HG03378 (cell line): Measurements from ENCODE around the gene TNNT2.

Experiments
- ATAC-seq: cut with Tn5 transposase; IDR thresholded peaks from one replicate; pipeline ENCODE4 v1.9.1; 2021; ENCODE audit warnings: mild to moderate bottlenecking, moderate library complexity; ENCODE audit not compliant: unreplicated experiment

The TNNT2 gene

DNA sequence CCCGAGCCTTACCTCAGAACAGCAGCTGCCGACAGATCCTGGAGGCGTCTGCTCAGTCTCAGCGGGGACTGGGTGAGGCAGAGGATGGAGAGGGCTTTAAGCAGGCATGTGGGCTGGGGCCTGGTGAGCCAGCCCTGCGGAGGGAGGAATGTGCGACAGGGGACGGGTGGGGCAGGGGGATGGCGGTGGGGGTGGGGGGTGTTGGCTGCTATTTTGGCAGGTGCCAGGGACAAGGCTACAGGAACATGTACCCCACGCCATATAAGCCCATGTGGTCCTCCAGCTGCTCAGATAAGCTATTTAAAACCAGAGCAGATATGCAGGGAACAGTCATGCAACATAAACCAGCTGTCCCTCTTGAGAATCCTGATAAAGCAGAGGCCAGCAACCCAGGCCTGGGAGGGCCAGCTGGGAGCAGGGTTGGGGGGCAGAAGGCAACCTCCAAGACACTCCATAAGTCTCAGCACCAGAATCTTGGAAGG, at the start of gene TNNT2:
TNNT2 (minus strand) TSS at position 70 of the 482 bp plus-strand sequence. CDS start 4,426 bp downstream, outside the sequence.
- no peak for ATAC-seq

DNA sequence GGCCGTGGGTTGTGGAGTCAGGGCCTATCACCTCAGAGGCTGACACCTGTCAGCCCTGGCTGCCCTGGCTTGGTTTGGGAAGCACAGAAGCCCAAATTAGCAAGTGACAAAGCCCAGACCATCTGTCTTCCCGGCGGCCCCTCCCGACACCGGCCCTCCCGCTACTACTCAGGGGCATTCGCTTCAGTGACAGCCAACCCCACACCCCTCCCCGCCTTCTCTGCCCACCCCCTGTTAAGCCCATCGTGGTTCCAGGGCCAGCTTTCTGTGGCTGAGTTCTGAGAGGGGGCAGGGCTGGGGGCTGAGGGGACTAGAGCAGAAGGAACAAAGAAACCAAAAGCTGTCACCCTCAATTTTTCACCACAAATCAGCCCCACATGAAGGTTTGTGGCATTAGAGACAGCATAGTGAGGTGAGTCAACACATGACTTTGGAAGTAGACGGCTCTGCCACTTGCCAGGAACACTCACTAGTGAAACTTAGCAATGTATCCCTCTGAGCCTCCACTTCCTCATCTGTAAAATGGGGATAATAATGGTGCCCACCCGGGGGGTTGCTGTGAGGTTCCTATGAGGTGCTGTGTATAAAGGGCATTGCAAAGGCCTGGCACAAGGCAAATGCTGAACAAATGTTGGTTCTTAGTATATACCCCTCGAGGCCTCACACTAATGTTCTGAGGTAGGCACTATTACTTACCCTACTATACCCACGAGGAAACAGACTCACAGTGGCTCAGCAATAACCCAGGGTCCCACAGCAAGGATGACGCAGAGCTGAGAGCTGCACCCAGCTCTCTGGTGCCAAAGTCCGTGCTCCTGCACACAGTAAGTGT, 49.2 kb upstream of the TNNT2 start:
- ATAC-seq, result no peak

DNA sequence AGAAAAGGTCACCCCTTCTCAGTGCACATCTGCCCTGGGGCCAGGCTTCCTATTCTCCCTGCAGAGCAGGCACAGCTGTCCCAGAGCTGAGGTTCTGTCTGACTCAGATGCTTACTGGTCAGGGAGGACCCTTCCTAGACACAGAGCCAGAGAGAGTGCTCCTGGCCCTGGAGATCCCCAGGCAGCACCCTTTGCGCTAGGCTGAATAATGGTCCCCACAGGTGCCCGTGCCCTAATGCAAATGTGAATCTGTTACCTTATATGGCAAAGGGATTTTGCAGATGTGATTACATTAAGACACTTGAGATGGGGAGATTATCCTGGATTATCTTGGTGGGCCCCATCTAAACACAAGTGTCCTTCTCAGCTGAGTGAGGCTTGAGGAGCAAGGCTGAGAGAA, 46.7 kb upstream of the TNNT2 start:
- ATAC-seq, result no peak

DNA sequence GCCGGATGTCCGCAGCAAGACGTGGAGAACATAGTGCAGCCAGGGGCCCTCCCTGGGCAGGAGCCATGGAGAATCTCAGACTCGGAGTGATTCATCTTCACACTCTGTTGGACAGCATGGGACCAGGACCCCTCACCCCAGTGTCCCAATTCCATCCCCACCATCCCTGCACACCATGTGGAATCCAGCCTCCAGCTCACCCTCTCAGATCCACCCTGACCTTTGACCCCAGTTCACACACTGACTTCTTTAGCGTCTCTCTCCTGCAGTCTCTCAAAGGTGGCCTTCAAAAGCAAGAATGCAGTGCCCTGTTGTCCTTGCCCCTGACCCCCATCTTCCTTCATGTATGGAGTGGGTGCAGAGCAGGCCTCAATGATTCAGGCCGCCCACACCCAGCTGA, 46.2 kb upstream of the TNNT2 start:
- ATAC-seq, result no peak

DNA sequence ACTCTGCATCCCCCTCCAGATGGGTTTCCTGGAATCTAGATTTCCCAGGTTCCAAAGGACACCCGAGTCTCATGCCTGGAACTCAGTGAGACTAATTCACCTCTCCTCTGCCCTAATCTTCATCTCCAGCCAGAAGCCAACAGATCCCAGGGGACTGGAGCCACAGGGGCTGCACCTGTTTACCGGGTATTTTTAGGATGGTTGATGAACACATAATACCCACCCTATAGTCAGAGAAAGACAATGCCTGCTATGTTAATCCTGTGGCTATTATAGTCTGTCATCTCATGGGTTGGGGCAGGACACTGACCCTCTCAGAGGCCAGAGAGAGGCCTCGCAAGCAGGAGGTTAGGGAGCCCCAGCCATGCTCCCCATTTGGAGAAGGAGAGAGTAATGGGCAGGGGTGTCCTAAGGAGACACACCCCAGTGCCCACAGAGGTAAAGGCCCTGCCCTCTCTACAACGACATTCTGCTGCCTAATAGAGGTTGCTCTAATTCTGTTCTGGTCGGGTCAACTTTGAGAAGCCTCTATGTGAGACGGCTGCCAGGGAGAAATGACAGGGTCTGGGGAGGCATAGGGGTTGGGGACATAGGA, 45.1 kb upstream of the TNNT2 start:
- no peak for ATAC-seq

DNA sequence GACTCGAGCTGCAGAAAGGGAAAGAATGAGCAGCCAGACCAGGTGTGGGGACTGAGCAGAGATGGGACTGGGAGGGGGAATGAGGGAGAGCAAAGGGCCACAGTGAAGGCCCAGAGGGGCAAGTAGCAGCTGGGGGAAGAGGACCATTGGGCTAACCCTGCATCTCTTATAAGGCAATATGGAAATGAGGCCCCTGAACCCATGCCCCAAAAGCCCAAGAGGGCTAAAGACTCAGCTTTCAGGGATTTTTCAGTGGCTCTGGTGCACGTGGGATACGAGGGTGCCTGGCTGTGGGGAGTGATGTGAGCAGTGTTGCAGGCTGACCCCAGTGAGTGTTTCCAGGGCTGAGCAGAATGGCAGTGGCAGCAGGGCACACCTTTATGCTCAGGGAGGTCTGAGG, 44.5 kb upstream of the TNNT2 start:
- ATAC-seq, result no peak

DNA sequence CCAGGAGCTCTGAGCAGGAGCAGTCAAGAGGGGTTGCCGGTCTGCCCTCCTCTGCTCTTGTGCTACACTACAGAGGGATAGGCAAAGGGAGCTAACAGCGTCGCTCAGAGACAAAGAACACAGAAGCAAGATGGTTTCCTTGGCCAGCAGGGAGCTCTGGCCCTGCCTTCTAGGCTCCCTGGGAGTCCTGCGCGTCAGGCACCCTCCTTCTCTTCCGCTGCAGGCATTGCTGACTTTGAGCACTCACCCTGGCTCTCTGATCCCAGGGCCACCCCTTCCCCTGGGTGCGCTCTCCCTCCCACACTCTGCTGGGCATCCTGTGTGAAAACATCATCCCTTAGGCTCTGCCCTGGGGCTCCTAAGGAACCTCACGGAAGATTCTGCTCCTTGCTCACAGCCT, 43.6 kb upstream of the TNNT2 start:
- ATAC-seq, result no peak

DNA sequence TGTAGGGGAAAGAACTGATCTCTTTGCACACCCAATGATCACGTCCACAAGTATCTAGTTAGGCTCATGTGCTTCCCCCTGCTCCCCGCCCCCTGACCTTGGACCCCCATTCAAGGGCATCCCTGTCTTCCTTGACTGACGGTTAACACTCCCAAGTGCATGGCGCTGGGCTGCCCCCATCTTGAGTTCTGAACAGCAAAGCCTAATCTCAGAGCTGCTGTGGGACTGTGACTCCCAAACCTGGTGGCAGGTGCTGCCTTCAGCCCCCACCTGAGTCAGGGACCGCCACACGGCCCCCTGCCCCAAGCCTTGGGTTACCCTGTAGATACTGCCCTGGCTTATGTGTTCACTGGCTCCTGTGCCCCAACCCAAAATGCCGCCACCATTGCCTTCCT, 43.1 kb upstream of the TNNT2 start:
- no peak for ATAC-seq

DNA sequence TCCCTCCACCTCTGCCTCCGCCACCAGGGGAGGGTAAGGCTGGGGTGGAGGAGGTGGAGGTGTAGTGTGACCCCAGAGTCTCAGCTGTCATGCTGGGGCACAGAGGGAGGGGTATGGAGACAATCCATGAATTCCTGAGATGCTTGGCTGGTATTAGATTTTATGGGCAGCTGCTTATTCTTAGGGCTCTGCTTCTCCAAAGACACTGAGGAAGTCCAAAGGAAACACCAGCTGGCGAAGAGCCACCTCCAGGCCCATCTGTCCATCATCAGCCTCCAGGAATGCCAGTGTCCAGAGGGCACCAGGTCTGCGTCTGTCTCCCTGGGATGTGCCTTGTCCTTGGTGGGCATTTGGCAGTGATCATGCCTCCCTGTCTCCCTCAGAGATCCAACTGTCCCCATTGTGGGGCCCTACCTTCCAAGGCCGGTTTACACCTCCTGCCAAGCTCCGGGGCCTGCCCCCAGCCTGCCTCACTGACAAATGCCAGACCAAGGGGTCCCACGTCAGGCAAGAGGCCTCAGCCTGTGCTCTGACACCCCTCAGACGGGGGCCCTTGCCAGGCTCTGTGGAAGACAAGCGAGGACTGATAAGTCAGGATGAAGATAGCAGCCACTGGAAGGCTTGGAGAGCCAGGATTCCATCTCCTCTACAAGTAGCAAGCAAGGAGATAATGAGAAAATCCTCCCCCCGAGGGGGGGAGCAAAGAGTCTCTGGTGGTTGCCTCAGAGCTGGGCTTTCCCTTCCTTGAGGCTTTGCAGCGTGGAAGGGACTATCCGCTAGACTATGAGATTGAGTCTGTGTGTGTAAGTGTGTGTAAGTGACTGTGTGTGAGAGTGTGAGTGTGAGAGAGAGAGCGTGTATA, 42.5 kb upstream of the TNNT2 start:
- ATAC-seq, result no peak

DNA sequence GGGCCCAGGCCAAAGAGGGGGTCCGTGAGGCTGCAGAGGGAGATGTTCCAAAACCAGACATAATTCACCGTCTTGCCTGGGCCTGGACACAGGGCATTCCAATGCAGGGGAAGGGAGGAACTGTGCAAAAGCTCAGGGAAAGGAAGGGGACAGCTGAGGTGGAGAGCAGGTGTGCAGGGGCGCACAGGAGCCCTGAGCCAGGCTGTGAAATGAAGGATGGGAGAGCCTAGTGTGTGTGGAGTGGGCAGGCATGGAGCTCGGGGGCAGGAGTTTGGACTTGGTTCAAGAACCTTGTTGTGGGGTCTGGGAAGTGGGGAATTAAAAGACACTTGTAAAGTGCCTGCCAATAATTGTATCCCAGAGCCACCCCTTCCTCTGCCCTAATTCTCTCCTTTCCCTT, 41.8 kb upstream of the TNNT2 start:
- ATAC-seq, result no peak

DNA sequence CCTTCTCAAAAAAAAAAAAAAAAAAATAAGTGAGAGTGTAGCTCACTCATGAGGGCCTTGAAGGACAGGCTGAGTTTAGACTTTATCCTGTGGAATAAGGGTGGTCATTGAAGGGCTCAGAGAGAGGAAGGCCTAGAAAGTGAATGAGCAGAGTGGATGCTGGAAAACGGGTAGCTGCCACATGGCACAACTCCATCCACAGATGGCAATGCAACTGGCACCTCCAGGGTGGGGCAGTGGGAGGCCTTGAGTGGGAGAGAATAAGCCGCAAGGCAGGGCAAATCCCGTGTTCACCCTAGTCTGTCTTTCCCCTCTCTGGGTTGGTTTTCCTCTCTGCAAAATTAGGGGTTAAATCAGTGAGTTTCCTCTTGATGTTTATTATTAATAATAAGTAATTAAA, 41.0 kb upstream of the TNNT2 start:
- ATAC-seq, result no peak

DNA sequence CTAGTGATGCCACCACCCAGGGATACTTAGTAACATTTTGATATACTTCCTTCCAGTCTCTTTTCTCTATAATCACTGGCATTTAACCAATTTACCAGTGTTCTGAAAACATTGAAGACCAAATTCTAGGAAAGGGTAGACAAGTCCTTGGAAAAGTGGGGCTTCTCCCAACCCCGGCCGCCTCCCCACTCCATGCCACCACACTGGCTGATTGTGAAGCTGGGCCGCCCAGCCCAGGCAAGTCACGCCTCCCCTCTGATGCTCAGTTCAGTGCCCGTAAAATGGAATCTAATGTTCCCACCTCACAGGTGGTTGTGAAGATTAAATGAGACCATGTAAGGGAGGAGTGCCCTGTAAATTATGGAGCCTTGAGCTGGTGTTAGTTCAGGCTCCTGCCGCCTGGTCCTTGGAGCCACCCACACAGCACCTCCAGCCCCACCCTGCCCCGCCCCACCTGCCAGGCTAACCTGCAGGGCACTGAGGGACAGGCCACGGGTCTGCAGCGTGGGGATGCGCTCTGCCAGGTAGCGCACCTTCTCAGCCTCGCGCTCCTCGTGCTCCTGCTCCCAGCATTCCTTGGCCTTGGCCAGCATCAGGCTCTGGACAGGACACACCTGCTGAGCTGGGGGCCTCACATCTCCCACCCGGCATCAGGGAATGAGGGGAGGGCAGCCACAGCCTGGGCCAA, 36.7 kb upstream of the TNNT2 start:
- ATAC-seq, result no peak

DNA sequence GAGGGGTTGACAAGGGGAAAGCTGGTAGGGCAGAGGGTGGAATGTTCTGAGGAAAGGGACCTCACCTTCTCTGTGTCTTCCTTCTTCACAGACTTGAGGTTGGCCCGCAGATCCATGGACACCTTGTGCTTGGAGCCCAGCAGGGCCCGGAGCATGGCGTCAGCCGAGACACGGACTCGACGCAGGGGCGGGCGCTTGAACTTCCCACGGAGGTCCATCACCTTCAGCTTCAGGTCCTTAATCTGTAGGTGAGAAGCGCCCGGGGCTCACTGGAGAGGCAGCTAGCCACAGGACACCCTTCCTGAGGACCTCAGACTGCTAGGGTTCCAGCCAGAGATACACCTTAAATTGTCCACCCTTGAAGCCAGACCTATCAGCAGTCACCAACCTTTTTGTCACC, 33.8 kb upstream of the TNNT2 start:
- ATAC-seq, result no peak

DNA sequence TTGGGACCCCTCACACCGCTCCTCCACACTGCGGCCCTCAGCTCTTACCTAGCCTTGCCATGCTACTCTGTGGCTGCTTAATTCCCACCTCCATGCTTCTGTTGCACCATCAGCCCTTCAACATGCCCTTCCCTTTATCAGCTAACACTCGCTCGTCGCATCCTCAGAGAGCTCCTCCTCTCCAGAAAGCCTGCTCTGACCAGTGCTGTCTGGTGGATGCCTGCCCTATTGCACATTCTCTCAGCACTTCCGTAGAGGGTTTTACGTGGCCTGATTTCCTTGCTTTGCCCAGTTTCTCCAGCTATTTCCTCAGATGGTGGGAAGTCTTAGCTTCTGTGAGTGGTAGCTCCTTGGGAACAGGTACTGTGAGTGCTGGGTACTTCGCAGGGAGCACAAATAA, 32.0 kb upstream of the TNNT2 start:
- no peak for ATAC-seq

DNA sequence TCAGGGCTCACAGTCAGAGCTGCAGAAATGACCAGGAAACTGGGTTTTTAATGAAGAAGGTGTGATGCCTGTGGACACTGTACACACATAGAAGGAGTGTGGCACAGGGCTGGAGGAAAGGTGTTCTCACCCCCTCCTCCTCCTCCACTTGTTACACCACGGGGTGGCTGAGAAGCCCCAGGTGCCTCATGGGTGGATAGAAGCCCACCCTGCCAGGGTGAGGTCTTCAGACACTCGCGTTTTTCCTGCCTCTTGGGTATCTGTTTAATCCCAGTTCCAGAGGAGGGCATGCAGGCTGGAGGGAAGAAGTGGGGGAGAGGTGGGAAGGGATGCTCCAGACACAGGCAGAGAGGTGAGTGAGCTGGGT, 31.3 kb upstream of the TNNT2 start:
- no peak for ATAC-seq

DNA sequence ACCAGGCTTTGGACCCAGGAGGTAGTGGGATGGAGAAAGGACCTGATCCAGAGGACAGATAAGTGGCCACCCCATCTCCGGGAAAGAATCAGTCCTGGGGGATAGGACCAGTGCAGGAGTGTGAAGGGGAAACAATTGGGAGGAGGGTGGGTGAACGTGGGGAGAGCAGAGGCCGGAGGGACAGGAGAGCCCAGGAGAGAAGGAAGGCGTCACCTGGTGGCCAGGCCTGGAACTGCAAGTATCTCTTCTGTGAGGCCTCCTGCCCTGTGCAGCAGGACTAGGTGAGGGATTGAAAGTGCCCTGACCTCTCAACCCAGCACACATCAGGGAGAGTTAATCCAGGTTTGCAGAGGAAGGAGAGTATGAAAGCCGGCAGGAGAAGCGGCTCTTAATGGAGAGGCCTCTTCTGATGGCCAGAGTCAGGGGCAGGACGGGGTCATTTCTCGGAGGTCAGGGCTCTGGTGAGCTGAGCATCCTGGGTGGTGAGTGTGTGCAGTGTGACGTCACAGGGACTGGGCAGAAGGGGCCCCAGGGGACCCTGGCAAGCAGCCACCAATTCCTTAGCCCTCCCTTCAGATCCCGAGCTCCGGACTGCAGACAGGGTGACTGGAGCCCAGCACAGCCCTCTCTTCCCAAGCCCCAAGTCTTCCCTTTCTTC, 30.8 kb upstream of the TNNT2 start:
- no peak for ATAC-seq

DNA sequence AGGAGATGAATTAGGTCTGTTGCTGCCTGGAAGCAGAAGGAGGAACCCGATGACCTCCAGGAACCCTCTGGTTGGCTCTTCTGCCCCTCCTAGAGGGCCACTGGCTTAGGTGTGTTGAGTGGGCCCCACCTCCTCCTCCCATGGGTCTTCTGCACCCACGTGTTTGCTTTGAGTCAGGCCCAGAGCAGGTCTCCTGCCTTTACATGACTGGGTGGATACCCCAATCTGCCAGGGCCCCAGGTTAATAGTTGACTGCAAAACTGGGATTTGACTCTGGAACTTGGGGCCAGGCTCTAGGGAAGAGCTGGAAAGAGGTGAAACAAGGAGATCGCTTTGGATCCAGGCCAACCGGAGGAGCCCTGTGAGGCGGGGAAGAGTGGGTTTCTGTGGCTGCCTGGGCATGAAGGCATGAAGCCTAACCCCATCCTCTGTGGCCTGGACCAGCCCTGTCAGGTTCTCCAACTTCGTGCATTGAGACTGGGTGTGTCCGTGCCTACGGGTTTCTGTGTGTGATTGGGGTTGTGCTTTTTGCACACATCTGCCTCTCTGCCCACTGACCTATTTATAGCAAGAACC, 29.4 kb upstream of the TNNT2 start:
- ATAC-seq, result no peak

DNA sequence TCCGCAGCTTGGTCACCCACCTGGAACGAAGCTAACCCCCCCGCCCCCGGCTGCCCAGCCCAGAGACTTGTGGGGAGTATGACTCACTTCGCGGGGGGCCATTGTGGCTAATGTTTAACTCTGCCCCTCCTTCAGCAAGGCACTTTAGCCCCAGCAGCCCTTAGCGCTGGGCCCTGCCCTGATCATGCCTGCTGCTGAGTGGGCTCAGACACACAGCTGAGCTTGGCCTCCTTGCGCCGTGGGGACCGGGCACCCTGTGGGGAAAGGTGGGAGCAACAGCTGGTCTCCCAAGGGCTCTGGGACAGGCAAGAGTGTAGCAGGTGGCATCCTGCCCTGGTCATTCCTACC, 28.0 kb upstream of the TNNT2 start:
- ATAC-seq, result no peak

DNA sequence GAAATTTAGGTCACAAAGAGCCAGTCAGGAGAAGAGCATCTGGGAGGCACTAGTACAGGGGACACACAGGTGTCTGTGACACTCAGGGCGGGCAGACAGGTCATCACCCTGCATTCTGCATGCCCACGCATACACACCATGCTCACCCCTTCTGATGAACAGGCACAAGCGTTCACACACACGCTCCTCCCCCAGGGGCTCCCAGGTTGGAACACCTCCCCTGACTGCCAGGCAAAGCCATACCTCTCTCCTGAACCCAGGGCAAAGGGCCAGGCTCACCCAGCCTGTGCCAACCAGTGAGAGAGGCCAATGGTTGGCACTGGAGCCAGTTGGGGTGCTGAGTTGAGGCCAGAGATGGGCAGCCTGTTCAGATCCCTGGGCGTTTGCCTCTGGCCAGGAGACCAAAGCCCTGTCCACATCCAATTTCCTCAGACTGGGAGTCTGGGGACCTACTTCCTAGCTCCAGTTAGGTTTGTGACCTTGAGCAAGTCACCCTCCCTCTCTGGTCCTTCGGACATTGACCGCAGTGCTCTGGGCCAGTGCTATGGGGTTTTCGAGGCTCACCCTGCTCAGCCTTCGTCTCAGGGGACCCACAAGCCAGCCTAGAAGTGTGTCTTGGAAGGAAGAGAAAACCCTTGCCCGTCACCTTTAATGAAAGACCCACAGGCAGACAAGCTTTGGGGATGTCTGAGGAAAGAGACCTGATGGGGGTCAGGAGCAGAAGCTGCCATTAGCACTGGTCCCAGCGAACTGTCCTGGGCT, 27.4 kb upstream of the TNNT2 start:
- ATAC-seq, result no peak

DNA sequence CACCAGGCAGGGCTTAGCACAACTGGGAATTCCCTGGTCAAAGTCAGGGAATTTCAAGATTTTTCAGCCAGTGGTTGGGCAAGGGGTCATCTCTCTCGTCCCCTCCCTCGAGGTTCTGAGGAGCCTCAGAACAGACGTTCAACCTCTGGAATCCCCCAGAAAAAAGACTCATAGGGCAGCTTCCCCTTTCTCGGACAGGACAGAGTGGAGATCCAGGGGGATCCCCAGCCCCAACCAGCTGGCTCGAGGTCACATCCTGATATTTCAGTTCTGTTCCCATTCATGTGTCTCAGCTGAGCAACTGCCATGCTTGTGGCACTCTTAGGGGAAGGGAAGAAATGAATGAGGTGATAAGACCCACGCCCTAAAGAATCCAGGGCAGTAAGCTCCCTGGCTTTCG, 26.6 kb upstream of the TNNT2 start:
- no peak for ATAC-seq
